NCI-H510A treated with DMSO at 0.1 percent for 48 hours (cell line): ENCODE data around the gene CACNA1A.
"Not testable (repeated sequence)": the region's sequence is repeated elsewhere in the genome, so short reads cannot be mapped to it uniquely, and the experiment has no call there.

Experiments
- DNase-seq: peaks from one replicate; lab custom pipeline; 2025; lab: John Stamatoyannopoulos, UW

The CACNA1A gene

GRCh38 chr19:13427273-13428051 is 78.8 kb downstream of the CACNA1A start:
- DNase-seq: no peak

- DNase-seq: not testable (repeated sequence)
Observed at GRCh38 chr19:13425875-13426274, 80.4 kb downstream of the CACNA1A start.

- DNase-seq: no peak
Observed at GRCh38 chr19:13425151-13425550, 81.1 kb downstream of the CACNA1A start.

GRCh38 chr19:13420780-13421179 is 85.5 kb downstream of the CACNA1A start:
- DNase-seq: no peak

GRCh38 chr19:13417054-13417453 is 89.2 kb downstream of the CACNA1A start:
- no peak for DNase-seq

- DNase-seq: no peak
Observed at GRCh38 chr19:13411899-13412298, 94.4 kb downstream of the CACNA1A start.

GRCh38 chr19:13410946-13411345 is 95.3 kb downstream of the CACNA1A start:
- no peak for DNase-seq

- DNase-seq: no peak
Observed at GRCh38 chr19:13408889-13409518, 97.3 kb downstream of the CACNA1A start.

GRCh38 chr19:13404236-13404635 is 102.0 kb downstream of the CACNA1A start:
- DNase-seq: no peak

- DNase-seq: peak; percentile 39
Observed at GRCh38 chr19:13401388-13401787, 104.9 kb downstream of the CACNA1A start.

GRCh38 chr19:13400296-13400695 is 106.0 kb downstream of the CACNA1A start:
- DNase-seq: no peak

- no peak for DNase-seq
Observed at GRCh38 chr19:13399746-13400145, 106.5 kb downstream of the CACNA1A start.

- no peak for DNase-seq
Observed at GRCh38 chr19:13398780-13399726, 107.2 kb downstream of the CACNA1A start.

GRCh38 chr19:13398182-13398581 is 108.1 kb downstream of the CACNA1A start:
- no peak for DNase-seq

GRCh38 chr19:13396250-13397080 is 109.8 kb downstream of the CACNA1A start:
- DNase-seq: no peak

- DNase-seq: no peak
Observed at GRCh38 chr19:13382633-13382938, 123.7 kb downstream of the CACNA1A start.

- DNase-seq: no peak
Observed at GRCh38 chr19:13381827-13382632, 124.2 kb downstream of the CACNA1A start.

GRCh38 chr19:13376537-13376936 is 129.7 kb downstream of the CACNA1A start:
- DNase-seq: no peak

- DNase-seq: no peak
Observed at GRCh38 chr19:13373599-13373998, 132.7 kb downstream of the CACNA1A start.

GRCh38 chr19:13370948-13371347 is 135.3 kb downstream of the CACNA1A start:
- no peak for DNase-seq
